GM18907 (cell line): ENCODE data around the gene SPTBN1.

Experiments
- ATAC-seq: cut with Tn5 transposase; IDR thresholded peaks from one replicate; pipeline ENCODE4 v1.9.1; 2021; ENCODE audit warnings: mild to moderate bottlenecking, moderate library complexity; ENCODE audit not compliant: unreplicated experiment

Gene SPTBN1

DNA sequence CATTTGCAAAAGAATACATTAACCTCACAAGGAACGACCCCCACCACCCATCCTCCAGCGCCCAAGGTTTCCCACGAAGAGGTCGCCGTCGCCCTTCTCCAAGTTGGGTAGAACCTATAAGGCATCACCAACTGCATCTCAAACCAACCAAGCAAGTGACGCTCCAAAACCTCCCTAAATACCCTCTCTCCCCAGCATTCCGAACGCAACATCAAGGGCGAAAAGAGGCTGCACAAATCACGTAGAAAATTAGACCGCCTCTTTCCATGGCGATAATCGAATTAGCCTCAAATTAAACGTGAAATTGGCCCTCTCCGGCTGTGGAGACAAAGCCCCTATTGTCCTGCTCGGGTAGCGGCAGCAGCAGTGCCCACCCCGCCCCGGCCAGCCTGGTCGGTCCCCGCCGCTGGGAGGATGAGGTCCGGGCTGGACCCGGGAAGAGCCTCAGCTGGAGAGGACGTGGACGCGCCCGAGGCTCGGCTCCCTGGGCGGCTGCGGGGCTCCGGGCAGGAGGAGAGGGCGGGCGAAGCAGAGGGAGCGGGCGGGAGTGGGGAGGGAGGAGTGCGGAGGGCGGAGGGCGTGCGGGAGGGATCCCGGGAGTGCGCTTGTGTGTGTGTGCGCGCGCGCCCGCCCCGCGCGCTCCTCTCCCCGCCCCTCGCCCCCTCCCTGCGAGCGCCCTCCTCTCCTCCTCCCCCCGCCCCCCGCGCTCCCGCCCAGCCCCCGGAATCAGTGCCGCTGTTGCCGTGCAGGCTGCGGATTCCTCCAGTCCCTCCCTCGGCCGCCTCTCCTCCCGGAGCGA, at the start of gene SPTBN1:
Gene SPTBN1, plus strand, starts transcription at position 765 of the 799 bp plus-strand sequence. CDS start 70,092 bp downstream, outside the sequence.
- peak; percentile 45 for ATAC-seq

DNA sequence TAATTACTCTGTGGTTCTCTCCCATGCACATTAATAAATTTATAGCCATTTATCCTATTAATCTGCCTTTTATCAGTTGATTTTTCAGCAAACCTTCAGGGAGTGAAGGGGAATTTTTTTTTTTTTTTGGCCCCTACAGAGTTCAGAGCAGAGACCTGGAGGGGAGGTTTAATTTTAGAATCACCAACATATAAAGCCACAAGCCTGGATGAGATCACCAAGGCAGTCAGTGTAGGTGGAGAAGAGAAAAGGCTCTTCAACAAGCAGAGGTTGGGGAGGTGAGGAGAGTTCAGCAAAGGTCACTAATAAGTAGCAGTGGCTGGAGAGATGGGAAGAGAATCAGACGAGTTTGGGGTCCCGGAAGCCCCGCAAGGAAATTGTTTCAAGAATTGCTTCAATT, 48.4 kb upstream of the SPTBN1 start:
- ATAC-seq: no peak

DNA sequence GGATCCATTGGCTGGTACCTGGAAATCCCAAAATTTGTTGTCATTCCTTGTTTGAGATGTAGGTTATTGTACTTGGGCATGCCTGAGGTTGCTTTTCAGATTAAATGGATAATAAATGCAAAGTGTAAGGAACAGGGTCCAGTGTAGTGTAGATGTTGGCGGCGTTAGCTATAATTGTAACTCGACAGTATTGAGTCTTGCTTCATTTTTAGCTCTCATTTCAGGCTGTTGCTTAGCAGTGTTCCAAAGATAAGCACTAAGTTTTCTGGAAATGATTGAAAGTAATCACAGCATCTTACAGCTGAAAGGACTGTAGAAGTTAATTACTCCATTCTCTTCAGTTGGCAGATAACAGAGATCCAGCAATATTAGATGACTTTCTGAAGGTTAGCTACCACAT, 47.8 kb upstream of the SPTBN1 start:
- ATAC-seq: no peak

DNA sequence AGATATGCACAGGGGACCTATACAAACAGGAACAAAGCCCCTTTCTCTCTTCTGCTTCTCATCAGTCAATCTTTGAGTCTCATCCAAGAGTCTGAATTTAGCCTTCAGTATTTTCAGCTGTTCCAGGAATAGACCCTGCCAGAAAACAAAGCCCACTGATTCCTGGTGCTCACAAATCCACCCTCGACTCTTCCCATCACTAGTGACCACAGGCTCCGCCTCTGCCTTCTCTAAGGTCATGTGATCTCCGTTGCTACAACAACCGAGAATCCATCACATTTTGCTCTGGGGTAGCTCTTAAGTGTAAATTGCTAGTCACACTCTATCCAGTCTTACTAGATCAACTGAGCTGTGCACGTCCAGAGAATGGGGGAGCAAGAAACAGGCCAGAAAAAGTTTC, 46.4 kb upstream of the SPTBN1 start:
- no peak for ATAC-seq

DNA sequence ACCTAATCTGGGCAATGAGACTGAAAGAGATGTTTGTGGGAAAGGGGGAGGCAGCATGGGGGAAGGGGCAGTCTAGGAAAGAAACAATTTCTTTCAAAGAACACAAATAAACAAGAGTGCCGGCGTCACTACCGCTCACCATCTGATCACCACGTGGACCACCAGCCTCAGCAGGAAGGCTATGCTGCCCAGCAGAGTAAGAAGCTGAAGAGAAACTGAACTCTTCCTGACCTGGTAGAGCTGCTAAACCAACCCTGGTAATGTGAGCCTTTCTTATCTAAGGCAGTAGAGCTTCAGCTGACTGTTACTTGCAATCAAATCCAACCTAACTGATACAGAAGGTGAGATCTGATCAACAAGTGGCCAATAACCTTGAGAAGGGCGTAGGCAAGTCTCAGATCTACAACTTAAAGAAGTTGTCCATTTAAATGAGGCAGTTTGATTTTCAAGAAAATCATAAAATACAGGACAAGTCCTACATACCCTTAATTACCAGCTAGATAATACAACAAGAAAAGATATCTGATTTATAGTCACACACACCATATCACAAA, 44.2 kb upstream of the SPTBN1 start:
- no peak for ATAC-seq

DNA sequence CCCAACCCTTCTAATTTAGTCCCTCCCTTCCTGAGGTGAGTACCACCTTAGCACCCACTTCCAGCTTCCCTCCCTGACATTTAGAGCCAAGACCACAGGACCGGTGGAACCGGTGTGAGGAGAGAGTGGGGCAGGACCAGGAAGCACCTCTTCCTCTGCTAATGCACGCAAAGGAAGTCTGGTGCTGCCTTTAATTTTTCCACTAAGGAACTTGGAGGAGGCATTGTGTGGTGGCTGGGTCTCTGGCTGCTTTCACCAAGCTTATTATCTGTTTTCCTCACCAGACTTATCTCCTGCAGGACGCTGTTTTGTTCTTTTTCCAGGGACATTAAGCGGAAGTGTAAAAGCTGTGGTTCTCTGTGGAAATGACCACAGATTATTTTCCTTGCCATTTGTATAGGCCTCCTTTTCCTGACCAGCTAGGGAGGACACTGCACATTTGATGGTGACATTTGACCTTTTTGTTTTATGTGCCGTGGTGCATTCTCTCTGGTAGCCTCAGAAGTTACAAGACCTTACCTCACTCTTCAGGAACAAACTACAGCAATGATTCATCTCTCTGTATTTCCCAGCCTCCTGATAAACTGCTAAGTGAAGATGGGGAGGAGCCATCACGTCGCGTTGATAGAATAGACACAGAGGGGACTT, 39.8 kb upstream of the SPTBN1 start:
- ATAC-seq: no peak

DNA sequence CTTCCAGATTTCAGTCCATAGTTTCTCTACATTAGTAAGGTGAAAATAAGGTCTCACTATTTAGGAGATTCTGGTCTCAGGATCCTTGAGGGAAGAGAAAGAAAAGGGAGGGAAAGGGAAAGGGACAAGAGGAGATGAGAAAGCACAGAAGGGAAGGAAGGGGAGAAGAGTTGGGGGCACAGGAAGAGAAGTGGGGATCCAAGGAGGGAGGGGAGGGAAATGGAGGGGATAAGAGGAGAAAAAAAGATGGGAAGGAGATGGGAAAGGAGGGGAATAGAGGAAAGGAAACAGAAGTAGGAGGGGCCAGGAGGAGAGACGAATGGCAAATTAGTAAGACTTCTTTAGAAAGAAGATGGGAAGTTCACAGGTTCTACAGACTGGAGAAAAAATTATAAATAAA, 39.2 kb upstream of the SPTBN1 start:
- ATAC-seq: no peak

DNA sequence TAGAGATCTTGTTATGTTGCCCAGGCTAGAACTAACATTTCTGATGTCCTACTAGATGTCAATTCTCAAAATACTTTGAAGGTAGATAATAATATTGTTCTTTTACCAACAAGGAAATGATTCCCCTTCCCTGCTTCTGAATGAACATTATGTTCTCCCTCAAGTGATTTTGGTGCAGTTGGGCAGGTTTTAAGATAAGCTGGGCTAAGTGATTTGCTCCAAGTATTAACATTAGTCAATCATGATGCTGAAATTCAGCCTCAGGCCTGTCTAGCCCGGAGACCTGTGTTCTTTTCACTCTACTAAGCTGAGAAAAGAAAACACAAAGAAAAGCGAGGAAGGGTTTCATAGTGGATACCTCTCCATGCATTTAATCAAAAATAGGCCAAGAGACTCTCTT, 38.5 kb upstream of the SPTBN1 start:
- ATAC-seq: no peak

DNA sequence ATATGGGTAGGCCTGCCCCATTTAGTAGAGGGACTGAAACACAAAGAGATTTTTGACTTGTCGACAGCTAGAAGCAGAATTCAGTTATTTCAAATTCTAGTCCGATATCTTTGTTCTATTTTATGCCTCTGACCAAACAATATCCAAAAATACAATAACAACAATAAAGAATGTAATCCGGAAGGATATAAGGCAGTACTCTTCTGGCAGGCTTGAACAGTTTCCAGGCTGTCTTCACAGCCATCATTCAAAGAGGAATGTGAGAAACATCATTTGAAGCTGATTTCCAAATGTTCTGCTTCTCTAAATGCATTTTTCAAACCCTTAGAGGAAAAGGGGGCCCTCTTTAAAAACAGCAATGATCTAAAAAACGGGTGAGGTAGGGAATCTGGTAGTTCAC, 36.7 kb upstream of the SPTBN1 start:
- ATAC-seq: no peak

DNA sequence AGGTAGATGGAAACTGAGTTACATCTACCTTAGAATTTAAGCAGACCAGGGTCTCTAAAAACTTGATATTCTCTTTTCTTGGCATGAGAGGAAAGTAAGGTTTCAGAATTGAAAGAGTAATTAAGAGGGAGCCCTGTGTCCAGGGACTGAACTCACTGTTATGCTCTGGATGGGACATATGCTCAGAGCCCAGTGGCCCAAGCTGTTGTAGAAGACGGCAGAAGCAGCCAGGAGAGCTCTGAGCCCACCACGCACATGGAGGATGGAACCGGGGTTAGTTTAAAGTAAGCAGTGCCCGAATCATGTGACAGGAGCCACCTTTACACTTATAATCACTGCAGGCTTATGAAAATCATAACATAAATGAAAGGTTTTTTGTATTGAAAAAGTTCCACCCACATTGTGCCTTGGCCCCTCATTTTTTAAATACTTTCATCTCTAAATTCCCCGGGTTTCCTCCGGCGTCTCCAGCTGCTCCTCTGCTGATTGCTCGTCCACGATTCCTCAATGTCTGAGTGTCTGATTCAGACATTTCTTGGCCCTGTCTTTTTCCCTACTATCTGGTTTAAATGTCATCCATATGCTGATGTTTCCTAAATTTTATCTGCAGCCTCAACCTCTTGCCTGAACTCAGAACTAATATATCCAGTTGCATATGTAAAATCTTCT, 36.1 kb upstream of the SPTBN1 start:
- ATAC-seq: no peak

DNA sequence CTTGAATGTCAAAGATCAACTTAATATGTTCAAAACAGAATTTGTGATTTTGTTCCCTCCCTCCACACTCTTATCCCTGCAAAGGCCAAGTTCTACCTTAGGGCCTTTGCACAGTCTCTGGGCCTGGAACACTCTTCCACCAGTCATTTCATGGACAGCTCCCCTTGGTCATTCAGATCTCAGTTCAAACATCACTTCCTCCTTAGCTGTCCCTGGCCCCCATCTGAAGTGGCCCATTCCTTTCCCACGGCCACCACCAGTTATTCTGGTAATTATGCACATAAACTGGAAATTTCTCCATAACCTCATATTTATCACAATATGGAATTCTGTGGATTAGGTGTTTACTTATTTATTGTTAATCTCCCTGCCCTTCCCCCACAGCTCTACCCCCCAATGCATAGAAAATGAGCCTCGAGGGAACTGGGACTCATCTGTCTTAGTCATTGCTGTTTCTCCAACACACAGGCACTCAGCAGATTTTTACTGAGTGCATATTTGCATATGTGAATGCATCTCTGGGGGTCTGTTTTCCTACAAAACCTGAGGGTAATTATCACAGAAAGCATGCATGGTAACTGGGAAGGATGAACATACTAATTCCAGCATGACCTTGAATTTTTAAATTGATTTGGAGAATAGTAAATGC, 35.5 kb upstream of the SPTBN1 start:
- ATAC-seq: no peak

DNA sequence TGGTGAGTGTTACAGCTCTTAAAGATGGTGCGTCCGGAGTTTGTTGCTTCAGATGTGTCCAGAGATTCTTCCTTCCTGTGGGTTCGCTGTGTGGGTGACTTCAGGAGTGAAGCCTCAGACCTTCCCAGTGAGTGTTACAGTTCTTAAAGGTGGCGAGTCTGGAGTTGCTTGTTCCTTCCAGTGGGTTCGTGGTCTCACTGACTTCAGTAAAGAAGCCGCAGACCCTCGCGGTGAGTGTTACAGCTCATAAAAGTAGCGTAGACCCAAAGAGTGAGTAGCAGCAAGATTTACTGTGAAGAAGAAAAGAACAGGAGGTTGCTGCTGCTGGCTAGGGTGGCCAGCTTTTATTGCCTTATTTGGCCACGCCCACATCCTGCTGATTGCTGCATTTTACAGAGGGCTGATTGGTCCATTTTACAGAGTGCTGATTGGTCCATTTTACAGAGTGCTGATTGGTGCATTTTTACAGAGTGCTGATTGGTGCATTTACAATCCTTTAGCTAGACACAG, 34.0 kb upstream of the SPTBN1 start:
- no peak for ATAC-seq

DNA sequence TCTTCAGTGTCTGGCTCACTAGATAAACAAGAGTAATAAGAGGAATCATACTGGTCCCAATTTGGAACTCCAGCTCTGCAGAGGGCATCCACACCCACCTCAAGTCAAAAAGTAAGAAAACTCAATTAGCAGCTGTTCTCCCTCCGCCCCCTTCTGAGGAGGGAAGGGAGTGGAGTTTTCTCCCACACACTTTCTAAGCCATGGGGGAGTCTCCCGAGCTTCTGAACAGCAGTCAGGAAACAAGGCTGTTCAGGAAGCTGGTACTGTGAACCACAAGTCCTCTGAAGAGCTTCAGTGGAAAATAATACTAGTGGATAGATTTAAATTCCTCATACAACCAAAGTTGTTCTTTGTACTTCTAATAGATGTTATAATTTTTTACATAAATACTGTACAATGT, 32.9 kb upstream of the SPTBN1 start:
- no peak for ATAC-seq

DNA sequence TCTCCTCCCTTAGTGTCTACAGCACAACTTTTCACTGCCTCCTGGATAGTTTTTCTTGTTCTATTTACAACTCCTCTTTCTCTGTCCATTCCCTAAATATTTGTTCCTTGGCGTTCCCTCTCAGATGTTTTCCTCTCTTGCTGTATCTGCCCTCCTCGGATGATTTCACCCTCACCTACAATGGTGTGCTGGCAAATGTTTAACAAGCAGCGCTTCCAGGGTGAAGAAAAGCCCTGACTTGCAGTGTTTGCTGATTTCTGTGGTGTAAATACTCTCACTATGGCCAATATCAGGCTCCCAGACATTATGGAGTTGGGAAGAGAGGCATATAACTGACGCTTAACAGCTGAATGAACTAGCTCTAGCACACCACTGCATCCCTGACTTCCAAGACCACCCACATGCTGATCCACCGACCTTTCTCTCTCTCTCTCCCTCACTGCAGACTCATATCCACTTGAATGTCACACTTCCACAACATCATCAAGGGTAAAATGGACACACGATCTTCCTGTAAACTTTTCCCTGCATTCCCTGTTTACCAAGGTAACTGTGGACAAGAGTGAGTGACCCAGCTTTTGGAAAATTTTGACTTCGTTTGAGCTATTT, 31.5 kb upstream of the SPTBN1 start:
- ATAC-seq: no peak

DNA sequence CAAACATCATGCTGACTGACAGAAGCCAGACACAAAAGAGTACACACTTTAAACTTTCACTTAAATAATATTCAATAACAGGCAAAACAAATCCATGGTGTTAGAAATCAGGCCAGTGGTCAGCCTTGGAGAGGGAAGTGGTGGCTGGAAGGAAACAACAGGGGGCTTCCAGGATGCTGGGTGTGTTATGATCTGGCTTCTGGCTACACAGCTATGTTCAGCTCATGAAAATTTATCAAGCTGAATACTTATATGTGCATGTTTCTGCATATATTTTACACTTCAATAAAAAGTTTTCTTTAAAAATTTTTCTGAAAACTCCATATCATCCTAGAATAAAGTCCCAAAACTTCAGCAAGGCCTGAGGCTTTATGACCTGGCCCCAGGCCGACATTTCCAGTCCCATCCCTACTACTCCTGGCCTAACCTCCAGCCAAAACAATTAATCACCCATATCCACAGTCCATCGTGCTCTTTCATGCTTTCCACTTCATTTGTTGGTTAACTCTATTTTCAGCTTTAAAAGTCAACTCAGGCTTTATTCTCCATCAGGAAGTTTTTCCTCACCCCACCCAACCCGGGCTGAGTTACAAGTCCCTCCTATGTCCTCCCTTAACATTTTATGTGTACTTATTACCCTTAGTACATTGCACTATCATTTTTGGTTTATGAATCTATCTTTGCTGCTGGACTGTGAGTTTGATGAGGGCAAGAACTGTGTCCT, 27.9 kb upstream of the SPTBN1 start:
- ATAC-seq: no peak

DNA sequence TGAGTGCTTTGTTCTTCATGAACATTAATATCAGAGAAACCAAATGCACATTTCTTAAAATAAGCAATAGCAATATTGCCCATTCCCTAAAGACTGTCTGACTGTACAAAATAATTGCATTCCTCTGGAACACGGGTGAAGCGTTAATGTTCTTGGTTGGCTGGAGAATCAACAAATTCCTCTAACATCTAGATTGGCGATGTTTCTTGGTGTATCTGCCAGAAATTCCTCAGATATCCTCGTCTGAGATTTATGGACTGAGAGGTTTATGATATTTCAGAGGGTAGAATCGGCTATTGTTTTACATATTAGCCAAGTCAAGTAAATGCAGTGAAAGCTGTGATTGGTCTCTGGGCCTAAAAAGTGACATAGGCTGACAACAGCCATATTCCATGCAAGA, 27.1 kb upstream of the SPTBN1 start:
- ATAC-seq: no peak

DNA sequence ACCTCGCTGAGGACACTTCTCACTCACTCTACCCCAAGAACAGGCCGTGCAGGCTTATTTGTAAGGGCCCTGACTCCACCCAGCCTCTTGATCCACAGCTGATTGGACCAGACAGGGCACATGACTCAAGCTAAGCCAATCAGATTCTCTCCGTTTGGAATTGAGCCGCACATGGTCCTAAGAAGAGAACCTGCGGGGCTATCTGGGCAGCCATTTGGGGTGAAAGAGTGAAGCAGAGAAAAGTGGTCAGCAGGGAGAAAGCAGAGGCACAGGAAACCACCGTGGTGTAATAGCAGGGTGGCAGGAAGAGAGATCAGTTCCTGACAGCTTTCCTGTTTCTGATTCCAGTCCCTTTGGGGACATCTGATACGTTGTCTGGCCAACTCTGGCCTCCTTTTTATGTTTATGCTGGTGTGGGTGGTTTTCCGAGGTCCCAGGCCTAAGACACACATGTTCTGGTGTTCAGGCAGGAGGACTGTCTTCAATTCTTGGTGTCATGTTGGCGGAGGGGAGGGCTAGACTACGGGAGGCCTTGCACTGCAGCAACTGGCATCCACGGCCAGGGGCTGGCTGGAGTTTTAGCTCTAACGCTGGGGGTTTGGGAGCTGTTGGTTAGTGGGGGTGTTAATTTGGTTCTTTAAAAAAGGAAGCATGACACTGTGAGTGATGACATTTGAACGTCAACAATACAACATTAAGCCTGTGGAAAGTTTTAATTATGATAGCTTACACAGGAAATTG, 26.1 kb upstream of the SPTBN1 start:
- ATAC-seq: no peak

DNA sequence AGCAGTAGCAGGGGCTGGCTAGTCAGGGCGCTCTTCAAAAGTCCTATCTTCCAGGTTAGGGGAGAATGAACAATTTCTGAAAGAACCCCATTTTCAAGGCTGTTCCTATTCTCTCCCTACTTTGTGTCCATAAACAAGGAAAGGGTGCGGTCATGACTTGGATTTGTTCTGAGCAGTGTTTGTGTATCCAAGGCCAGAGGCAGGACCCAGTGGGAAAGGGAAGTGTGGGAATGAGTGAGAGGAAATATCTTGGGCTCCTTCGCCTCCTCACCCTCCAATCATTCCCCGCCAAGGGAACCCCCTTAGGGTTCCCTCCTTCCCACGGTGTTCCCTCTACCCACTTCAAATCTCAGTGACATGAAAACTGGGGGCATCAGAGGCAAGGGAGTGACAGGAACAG, 25.5 kb upstream of the SPTBN1 start:
- no peak for ATAC-seq
